Natural killer cell (primary cell): ENCODE measurements around the gene CDKAL1. TPM values are rescaled to one million over a fixed set of nuclear protein-coding genes. Genes with fewer than 3 reads are reported as not detected.

ENCODE experiments used
- ATAC-seq, 3 donors: fragments of 150-1000 bp in 2 of 3; fragments of 200-7000 bp in 1 of 3; cut with Tn5 transposase; 1 replicate in 1 of 3; 2 replicates in 2 of 3; pipeline ENCODE4 v1.10.0; 2021; ENCODE audit warnings: mild to moderate bottlenecking in 2 of 3, moderate library complexity in 2 of 3
- DNase-seq, 2 donors: peaks; one replicate each; pipeline versions ENCODE4 v3.0.0 to v3.0.0-alpha.2; 2013 to 2021; ENCODE audit warnings: mixed read lengths in 1 of 2
- H3K27ac ChIP-seq: one replicate; pipeline ENCODE4 v1.5.1; 2013; ENCODE audit warnings: mild to moderate bottlenecking, low read length
- H3K27me3 ChIP-seq: one replicate; pipeline ENCODE4 v1.6.1; 2013; ENCODE audit warnings: low read length; ENCODE audit not compliant: control insufficient read depth, insufficient read depth
- H3K36me3 ChIP-seq: one replicate; pipeline ENCODE4 v1.6.1; 2013; ENCODE audit warnings: low read length; ENCODE audit not compliant: control insufficient read depth, insufficient read depth
- H3K4me1 ChIP-seq: one replicate; pipeline ENCODE4 v1.6.1; 2013; ENCODE audit warnings: low read length; ENCODE audit not compliant: control insufficient read depth, insufficient read depth
- H3K4me3 ChIP-seq: one replicate; pipeline ENCODE4 v1.5.1; 2013; ENCODE audit warnings: low read length
- H3K9me3 ChIP-seq: one replicate; pipeline ENCODE4 v1.6.1; 2013; ENCODE audit warnings: low read length; ENCODE audit not compliant: control insufficient read depth, insufficient read depth
- H3K27ac Mint-ChIP-seq, 2 donors: one replicate each; pipeline ENCODE4 v1.8.0; 2022; ENCODE audit warnings: mild to moderate bottlenecking in 2 of 2, mixed read lengths in 2 of 2, moderate library complexity in 1 of 2
- H3K27me3 Mint-ChIP-seq, 2 donors: one replicate each; pipeline ENCODE4 v1.8.0; 2022; ENCODE audit warnings: low read depth in 2 of 2, mixed read lengths in 2 of 2
- H3K36me3 Mint-ChIP-seq: one replicate; pipeline ENCODE4 v1.8.0; 2022; ENCODE audit warnings: mixed read lengths
- H3K4me1 Mint-ChIP-seq, 2 donors: one replicate each; pipeline ENCODE4 v1.8.0; 2022; ENCODE audit warnings: mixed read lengths in 2 of 2
- H3K4me3 Mint-ChIP-seq: one replicate; pipeline ENCODE4 v1.8.0; 2022; ENCODE audit warnings: mild to moderate bottlenecking, moderate library complexity, mixed read lengths
- H3K9me3 Mint-ChIP-seq, 2 donors: one replicate each; pipeline ENCODE4 v1.8.0; 2022; ENCODE audit warnings: mixed read lengths in 2 of 2
- WGBS: methylation state at CpG from one replicate; pipeline ENCODE4 v1.1.7; 2013; ENCODE audit warnings: missing lambda C conversion rate; ENCODE audit not compliant: insufficient coverage; 5-methylcytosine and 5-hydroxymethylcytosine counted together
- intact Hi-C: fragments of 100-400 bp; cut with micrococcal nuclease; formaldehyde crosslinking; loops from one replicate; pipeline ENCODE4 v1.14.2; 2022
- total RNA-seq, 4 donors: library from RNA; stranded (reverse); fragments of 120-200 nt in 1 of 4; gene quantifications; one replicate each; pipeline versions ENCODE4 v1.2.3 to v1.2.4, GENCODE V29; 2013 to 2022
- TF ChIP-seq, protein P1 (sequence below): fragments of 200-600 bp; IDR thresholded peaks from one replicate; pipeline ENCODE4 v1.8.0; 2022; ENCODE audit warnings: antibody characterized with exemption

The CDKAL1 gene
- total RNA-seq, 3 donors from 2014 or later (not counting 1 experiment from before 2014, with no cell fraction given), result 26.0 to 32.8 (median 28.9) TPM

DNA sequence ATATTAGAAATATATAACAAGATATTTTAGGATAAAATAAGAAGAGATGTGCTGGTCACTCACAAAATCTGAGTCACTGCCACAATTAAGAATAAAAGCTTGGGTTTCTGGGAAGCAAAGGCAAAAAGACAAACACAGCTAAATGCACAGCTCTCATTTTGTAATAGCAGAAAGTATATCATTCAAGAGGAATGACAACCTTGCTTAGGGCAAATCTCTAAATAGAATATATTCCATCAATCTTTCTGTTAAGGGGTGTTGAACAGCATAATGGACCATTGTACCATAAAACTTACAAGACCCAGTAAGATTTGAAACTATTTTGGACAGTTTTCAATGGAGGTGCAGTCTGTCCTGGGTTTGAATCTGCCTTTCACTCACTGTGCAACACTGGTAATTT, 594.3 kb downstream of the CDKAL1 start:
- Histone ChIP-seq H3K4me1 (no peaks in the 10 kb centered on the region), H3K27ac (no peak overlapping the region), H3K4me3 (no peak overlapping the region), H3K27me3 (no peaks in the 10 kb centered on the region), H3K9me3 (no peaks in the 10 kb centered on the region), H3K36me3 (no peaks in the 10 kb centered on the region)
- Mint-ChIP-seq H3K9me3 (no peaks in the 10 kb centered on the region), H3K4me3 (no peak overlapping the region), H3K4me1 (peaks cover 0 to 4% of the 10 kb centered on the region in 2 donors), H3K27ac (no peak overlapping the region), H3K27me3 (no peaks in the 10 kb centered on the region), H3K36me3 (no peaks in the 10 kb centered on the region)
- TF ChIP-seq, protein P1, sequence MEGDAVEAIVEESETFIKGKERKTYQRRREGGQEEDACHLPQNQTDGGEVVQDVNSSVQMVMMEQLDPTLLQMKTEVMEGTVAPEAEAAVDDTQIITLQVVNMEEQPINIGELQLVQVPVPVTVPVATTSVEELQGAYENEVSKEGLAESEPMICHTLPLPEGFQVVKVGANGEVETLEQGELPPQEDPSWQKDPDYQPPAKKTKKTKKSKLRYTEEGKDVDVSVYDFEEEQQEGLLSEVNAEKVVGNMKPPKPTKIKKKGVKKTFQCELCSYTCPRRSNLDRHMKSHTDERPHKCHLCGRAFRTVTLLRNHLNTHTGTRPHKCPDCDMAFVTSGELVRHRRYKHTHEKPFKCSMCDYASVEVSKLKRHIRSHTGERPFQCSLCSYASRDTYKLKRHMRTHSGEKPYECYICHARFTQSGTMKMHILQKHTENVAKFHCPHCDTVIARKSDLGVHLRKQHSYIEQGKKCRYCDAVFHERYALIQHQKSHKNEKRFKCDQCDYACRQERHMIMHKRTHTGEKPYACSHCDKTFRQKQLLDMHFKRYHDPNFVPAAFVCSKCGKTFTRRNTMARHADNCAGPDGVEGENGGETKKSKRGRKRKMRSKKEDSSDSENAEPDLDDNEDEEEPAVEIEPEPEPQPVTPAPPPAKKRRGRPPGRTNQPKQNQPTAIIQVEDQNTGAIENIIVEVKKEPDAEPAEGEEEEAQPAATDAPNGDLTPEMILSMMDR, result no peak
- intact Hi-C loops, result no loop called here
- DNase-seq (no peak), ATAC-seq (no peak)

DNA sequence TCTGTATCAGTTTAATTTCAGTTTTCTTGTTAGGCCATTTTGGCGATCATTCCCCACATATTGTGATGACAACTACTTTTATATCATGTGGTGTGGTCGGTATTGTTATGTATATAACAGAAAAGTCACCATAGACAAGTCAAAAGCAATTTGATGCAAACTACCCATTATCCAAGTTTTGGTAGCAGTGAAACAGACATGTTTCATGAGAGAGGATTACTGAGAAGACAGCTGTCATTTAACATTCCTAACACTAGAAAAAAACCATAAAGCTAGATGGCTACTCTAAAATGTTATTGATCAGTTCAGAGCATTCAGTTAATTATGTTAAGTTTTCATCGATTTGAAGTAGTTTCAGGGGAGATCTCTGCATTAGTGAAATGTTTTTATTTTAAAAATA, 597.1 kb downstream of the CDKAL1 start:
- Histone ChIP-seq H3K9me3 (no peaks in the 10 kb centered on the region), H3K4me1 (no peaks in the 10 kb centered on the region), H3K4me3 (no peak overlapping the region), H3K36me3 (no peaks in the 10 kb centered on the region), H3K27ac (no peak overlapping the region), H3K27me3 (no peaks in the 10 kb centered on the region)
- Mint-ChIP-seq H3K36me3 (no peaks in the 10 kb centered on the region), H3K27ac (no peak overlapping the region), H3K27me3 (no peaks in the 10 kb centered on the region), H3K9me3 (no peaks in the 10 kb centered on the region), H3K4me1 (no peaks in the 10 kb centered on the region), H3K4me3 (no peak overlapping the region)
- intact Hi-C loops, result no loop called here
- ATAC-seq, result no peak
- TF ChIP-seq, protein P1, result no peak
- WGBS, result no CpG with 5 or more reads among the region's 3 CpGs
- no peak for DNase-seq

DNA sequence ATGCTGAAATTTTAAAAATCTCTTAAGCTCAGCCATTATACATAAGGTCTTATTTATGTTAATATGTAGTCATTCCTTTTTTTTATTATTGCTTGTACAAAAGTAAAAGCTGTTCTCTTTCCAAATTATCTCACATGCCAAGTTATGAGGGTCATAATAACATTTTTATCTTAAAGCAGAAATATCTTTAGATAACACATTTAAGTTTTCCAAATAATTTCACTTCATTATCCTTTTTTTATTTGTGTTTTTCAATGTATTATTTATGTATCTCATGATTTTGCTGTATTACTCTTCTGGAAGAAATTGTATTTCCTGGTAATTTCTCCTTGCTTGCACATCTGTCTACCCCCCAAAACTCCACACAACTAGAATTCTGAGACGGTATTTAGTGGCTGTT, 598.2 kb downstream of the CDKAL1 start:
- Histone ChIP-seq H3K4me3 (no peak overlapping the region), H3K27me3 (no peaks in the 10 kb centered on the region), H3K36me3 (no peaks in the 10 kb centered on the region), H3K4me1 (no peaks in the 10 kb centered on the region), H3K9me3 (no peaks in the 10 kb centered on the region), H3K27ac (no peak overlapping the region)
- H3K4me1 Mint-ChIP-seq, result no peaks in the 10 kb centered on the region
- WGBS, result no CpG with 5 or more reads among the region's 1 CpG
- TF ChIP-seq, protein P1, result no peak
- ATAC-seq, result no peak
- no peaks in the 10 kb centered on the region for H3K36me3 Mint-ChIP-seq
- H3K27ac Mint-ChIP-seq, result no peak overlapping the region
- H3K27me3 Mint-ChIP-seq, result no peaks in the 10 kb centered on the region
- intact Hi-C loops, result no loop called here
- no peak overlapping the region for H3K4me3 Mint-ChIP-seq
- DNase-seq, result no peak
- no peaks in the 10 kb centered on the region for H3K9me3 Mint-ChIP-seq
